NCI-H146 (cell line): ENCODE results near the gene ARRDC2.
"Not testable (repeated sequence)": the region's sequence is repeated elsewhere in the genome, so short reads cannot be mapped to it uniquely, and the experiment has no call there.

Source experiments
- DNase-seq: peaks from one replicate; lab custom pipeline; 2025; lab: John Stamatoyannopoulos, UW

Gene ARRDC2

DNA sequence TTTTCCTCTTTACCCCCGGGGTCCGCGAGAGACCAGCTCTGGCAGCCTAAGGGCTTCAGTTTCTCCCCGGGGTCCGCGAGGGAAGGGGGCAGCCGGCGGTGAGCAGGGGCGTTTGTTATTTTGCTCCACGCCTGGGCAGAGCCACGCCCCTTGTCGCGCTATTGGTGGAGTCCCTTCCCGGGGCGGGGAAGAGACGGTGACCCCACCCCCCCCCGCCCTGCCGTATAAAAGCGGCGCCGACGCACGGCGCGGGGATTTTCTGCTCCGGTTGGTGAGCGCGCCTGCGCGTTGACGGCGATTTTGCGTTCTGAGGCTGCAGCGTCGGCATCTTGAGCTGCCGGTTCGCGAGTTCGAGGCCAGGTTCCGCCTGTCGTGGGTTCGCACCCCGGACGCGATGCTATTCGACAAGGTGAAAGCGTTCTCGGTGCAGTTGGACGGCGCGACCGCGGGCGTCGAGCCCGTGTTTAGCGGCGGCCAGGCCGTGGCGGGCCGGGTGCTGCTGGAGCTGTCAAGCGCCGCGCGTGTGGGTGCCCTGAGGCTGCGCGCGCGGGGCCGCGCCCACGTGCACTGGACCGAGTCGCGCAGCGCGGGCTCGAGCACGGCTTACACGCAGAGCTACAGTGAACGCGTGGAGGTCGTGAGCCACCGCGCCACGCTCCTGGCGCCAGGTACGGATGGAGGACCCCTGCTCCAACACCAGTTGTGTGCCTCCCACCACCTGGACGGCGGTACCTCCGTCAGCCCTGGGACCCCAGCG is at the start of gene ARRDC2:
Gene ARRDC2, plus strand, starts transcription at position 254 of the 757 bp plus-strand sequence. Its CDS starts 141 bp downstream, at position 395.
- peak; percentile 83 for DNase-seq

- DNase-seq = no peak
Measured at GRCh38 chr19:17963936-17964691, 43.9 kb upstream of the ARRDC2 start.

DNA sequence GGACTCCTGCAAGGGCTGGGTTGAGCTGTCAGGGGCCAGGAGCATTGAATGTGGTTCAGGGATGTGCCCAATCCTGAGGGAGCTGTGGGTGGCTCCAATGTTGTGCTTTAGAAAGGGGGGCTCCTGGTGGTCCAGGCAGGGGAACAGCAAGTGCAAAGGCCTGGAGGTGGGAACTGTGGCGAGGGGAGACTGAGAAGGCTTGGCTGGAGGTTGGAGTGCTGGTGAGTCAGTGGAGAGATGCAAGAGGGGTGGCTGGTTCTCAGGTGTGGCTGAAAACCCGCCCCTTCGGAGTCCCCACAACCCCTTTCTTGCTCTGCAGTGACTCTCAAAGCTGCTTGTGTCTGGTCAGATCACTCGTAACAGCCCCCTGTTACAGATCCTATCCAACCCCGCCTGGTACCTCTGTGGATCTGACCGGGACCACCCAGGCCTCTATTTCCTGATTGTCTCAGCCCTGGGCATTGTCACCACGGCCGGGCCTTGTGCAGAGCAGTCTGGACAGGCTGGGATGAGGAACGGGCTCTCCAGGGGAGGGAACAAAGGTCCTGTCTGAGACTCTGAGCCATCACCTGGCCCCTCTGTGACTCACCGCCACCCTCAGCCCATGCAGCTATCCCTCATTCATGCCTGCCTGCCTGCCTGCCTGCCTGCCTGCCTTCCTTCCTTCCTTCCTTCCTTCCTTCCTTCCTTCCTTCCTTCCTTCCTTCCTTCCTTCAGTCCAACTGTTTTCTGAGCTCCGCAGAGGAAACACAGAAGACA is 42.4 kb upstream of the ARRDC2 start:
- DNase-seq = no peak

DNA sequence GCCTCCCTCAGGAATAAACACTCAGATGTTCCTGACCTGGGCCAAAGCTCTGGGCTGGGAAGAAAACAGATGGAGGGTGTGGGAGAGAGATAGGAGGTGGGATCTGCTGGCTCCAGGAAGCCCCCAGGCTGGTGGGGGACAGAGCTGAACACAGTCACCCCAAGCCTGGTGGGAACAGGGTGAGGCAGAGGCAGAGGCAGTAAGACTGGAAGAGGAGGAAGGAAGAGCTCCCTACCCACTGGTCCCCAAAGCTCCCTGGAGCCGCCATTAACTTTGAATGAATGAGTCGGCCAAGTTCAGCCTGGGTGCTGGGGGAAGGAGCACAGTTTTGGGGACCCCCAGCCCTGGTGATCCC is 41.9 kb upstream of the ARRDC2 start:
- DNase-seq = no peak

GRCh38 chr19:17966550-17967256 is 41.3 kb upstream of the ARRDC2 start, which contains the start of gene KCNN1:
Gene KCNN1, plus strand, starts transcription at chr19:17967107. Its CDS starts 6,782 bp downstream, at chr19:17973889.
- no peak for DNase-seq

DNA sequence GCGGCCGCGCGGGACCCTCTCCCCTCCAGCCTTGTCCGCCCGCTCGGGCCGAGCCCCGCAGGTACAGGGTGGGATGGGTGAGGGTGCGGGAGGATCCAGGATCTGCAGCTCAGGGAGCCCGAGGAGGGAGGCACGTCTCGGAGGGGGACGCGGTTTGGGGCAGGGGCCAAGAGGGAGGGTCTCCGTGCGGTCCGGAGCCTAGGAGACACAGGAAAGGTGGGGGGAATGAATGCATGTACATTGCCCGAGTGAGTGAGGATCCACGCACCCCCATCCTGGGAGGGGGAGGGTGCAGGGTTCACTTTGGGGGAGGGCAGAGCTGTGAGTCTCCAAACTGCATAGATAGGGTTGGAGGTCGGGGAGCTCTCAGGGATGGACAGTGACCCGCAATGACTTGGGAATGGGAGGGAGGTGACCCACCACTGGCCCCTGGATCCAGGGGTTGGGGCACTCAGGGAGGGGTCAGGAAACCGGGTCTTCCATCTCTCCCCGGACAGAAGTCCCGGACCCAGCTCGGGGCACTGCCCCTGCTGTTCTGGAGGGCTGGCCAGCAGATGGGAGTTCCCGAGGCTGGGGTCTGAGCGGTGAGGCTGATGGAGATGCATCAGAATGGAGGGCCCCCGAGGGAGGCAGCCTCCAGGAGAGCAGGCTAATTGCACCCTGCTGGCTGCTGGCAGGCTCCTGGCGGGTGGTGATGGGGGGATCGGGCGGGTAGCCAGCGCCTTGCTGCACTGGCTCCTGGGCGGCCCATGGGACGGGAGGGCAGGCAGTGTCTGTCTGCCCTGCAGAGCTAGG is 40.5 kb upstream of the ARRDC2 start:
- DNase-seq = no peak

- DNase-seq = no peak
Measured at GRCh38 chr19:17968362-17968761, 39.6 kb upstream of the ARRDC2 start.

DNA sequence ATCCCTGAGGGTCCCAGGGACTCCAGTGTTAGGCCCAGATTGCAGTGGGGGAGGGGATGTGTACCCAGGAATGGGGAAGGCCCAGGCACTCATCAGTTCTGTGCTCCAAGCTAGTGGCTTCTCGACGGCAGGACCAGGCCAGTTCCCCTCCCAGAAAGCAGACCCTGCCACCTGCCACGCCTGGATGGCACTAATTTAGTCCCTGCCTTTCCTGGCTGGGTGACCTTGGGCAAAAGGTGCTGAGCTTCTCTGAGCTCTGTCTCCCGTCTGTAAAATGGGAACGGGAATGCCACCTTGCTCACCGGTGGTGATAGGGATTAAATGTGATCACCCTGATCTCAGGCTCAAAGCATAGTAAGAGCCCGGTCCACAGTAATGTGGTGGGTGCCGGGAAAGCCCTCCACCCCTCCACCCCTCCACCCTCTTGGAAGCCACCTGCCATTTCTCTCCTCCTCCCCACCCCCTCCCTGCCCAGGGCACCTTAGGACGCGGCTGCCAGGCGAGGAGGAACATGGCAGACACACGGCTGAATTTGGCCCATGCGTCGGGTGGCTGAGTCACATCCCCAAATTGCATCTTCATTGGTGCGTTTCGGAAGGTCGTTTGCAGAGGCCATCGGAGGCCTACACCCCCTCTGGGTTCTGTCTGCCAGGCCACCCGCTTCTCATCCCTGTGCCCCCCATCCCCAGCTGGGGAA is 38.7 kb upstream of the ARRDC2 start:
- no peak for DNase-seq

DNA sequence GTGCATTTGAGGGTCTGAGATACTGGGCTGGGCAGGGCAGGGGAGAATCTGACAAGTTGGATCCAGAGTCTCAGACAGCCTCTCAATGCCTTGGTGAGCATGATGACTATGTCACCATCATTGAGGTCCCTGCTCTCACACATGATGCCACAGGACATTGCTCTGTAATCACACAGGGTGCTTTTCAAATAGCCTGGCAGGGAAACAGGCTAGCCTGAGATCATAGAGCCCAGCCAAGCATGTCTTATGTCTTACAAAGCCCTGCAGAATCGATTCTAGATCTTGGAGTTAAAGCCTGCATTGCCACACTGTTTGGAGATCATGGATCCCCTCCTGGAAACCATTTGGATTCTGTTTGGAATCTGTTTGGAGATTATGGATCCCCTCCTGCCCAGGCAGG is 35.7 kb upstream of the ARRDC2 start:
- no peak for DNase-seq

DNA sequence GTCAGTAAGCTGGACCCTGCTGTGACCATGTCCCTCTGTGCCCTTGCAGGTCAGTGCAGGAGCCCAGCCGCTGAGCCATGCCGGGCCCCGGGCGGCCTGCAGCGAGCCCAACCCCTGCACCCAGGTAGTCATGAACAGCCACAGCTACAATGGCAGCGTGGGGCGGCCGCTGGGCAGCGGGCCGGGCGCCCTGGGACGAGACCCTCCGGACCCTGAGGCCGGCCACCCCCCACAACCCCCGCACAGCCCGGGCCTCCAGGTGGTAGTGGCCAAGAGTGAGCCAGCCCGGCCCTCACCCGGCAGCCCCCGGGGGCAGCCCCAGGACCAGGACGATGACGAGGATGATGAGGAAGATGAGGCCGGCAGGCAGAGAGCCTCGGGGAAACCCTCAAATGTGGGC is 34.2 kb upstream of the ARRDC2 start:
- no peak for DNase-seq

DNA sequence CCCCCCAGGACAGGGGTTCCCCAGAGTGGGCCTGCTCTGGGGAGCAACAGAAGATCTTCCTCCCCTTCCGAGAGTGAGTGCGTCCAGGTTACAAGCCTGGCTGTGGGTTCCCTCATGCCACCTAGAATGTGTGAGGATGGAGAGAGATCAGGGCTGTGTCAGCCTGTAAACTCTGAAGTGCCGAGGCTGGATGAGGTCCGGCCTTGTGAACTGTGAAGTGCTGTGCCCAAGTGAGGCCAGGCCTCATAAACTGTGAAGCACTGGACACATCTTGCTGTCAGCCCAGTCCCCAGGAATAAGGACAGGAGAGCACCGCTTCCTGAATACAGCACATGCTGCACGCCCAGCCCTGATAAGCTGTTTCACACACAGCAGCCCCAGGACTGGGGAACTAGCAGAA is 33.4 kb upstream of the ARRDC2 start:
- DNase-seq = no peak

DNA sequence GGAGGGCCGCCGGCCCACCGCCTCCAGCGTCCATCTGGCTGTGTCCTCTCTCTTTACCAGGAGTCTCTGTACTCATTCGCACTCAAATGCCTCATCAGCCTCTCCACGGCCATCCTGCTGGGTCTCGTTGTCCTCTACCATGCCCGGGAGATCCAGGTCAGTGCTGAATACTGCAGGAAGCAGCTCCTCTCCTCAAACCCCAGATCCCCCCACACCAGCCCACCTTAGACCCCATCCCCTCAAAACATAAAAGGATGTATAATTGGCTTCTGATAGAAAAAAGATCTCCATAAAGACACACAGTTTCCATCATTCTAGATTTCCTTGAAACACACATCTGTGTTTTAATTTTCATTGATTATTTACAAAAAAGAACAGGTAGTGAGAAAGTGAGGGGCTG is 32.9 kb upstream of the ARRDC2 start:
- no peak for DNase-seq

- no peak for DNase-seq
Measured at GRCh38 chr19:17977021-17977420, 30.9 kb upstream of the ARRDC2 start.

DNA sequence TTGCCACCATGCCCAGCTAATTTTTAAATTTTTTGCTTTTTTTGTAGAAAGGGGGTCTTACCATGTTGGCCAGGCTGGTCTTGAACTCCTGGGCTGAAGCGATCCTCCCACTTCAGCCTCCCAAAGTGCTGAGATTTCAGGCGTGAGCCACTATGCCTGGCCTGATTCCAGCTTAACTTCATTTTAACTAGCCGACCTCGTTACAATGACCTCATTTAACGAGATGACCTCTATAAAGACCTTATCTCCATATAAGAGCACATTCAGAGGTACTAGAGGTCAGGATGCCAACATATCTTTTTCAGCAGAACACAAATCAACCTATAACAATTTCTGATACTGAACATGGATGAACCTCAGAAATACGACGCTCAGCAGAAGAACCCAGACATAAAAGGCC is 30.5 kb upstream of the ARRDC2 start:
- DNase-seq = no peak

DNA sequence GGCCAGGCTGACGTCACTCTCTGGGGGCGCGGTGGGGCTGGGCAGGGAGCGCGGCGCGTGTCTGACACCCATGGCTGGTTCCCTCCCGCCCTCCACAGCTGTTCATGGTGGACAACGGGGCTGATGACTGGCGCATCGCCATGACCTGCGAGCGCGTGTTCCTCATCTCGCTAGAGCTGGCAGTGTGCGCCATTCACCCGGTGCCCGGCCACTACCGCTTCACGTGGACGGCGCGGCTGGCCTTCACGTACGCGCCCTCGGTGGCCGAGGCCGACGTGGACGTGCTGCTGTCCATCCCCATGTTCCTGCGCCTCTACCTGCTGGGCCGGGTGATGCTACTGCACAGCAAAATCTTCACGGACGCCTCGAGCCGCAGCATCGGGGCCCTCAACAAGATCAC is 26.4 kb upstream of the ARRDC2 start:
- DNase-seq = no peak

DNA sequence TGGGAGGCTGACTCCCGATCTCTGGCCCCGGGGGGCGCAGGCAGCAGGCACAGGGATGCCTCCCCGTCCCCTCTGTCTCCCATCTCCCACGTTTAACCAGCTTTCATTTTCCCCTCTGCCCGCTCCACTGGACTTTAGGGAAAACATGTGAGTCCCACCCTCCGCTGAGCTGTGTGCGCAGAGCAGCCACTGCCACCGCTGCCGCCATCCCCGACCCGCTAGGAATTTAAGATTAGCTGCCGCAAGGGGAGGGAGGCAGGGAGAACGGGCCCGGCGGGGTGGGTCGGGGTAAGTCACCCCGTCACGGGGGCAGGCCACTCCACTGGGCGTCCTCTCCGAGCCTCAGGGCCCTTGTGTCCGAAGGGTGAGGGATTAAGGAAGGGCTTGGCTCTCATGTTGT is 25.5 kb upstream of the ARRDC2 start:
- no peak for DNase-seq

GRCh38 chr19:17985037-17985818 is 22.7 kb upstream of the ARRDC2 start:
- DNase-seq = no peak

DNA sequence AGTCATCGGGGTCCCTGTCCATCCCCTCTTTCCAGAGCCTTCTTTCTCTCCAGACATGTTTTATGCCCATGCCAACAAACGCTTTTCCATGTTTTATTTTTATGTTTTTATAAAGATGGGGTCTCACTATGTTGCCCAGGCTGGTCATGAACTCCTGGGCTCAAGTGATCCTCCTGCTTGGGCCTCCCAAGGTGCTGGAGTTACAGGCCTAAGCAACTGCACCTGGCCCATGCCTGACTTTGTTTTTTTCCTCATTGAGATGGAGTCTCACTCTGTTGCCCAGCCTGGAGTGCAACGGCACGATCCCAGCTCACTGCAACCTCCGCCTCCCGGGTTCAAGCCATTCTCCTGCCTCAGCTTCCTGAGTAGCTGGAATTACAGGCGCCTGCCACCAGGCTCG is 21.4 kb upstream of the ARRDC2 start:
- not testable (repeated sequence) for DNase-seq

DNA sequence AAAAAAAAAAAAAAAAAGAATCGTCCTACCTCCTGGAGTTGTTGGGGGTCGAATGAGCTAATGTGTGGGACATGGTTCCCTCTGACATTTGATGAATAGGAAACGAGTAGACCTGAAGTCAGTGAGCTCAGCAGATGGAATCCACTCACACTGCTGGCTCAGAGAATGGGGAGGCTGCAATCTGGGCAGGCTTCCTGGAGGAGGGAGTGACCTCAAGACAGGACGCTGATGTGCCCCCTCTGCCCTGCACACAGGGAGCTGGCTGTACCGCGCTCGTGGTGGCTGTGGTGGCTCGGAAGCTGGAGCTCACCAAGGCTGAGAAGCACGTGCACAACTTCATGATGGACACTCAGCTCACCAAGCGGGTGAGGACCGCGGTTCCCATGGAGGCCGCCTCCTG is 19.8 kb upstream of the ARRDC2 start:
- DNase-seq = no peak
